Stimulated activated CD8-positive, alpha-beta memory T cell treated with anti-CD3 and anti-CD28 coated beads, Interleukin-15, amount 100 ng/mL, for 4 hours (primary cell): ENCODE measurements around the gene MS4A15.
"Not testable (repeated sequence)": the region's sequence is repeated elsewhere in the genome, so short reads cannot be mapped to it uniquely, and the experiment has no call there.

ENCODE experiments used
- DNase-seq, 2 donors: peaks; one replicate each; pipeline ENCODE4 v3.0.0-alpha.2; 2020; ENCODE audit warnings: low read depth in 2 of 2

MS4A15 gene, protein sequence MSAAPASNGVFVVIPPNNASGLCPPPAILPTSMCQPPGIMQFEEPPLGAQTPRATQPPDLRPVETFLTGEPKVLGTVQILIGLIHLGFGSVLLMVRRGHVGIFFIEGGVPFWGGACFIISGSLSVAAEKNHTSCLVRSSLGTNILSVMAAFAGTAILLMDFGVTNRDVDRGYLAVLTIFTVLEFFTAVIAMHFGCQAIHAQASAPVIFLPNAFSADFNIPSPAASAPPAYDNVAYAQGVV

DNA sequence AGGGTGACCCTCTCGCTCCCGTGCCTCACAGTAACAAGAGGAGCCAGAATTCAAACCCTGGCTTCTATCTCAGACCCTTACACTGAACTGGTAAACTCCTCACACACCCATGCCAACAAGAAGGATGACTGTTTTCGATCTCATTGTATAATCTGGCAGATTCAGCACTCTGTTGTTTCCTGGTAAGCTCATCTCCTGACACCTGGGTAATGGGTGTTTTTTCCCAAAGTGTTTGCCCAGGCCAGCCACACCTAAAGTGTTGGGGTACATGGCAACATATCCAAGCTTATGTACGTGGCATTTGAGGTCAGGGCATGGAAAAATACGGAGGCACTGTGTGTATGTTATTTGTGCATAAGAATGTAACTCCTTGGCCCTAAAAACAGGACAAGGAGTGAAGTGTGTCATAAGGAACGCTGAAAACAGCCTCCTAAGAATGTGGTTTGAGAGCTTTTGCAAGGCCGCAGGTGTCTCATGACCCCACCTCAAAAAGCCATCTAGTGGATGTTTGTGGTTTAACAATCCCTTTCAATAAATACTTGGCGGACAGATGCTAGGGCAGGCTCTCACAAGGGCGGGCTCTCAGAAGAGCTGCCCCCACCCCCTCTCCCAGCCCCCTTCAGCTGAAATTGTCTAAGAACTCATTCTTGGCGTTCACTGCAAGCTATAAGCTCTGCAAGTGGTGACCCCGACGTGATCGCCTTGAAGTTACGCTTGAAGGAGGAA is at the start of gene MS4A15:
Gene MS4A15, plus strand, starts transcription at position 561 of the 726 bp plus-strand sequence. CDS start 6,867 bp downstream, outside the sequence.
- no peak for DNase-seq

DNA sequence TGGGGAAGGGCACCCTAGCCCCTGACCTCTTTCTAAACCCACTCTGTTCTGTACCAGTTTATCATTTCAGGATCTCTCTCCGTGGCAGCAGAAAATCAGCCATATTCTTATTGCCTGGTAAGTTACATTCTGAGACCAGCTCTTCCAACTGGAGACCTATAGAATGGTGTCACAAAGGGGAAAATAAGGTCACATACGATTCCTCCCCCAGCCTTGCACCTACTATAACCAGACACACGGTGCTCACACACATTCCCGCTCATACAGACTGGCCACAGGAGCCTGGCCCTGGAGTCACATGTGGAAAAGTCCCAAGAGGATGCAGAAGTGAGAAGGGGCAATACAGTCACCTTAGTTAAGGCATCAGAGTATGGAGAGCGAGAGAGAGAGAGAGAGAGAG is 49.7 kb upstream of the MS4A15 start:
- no peak for DNase-seq

DNA sequence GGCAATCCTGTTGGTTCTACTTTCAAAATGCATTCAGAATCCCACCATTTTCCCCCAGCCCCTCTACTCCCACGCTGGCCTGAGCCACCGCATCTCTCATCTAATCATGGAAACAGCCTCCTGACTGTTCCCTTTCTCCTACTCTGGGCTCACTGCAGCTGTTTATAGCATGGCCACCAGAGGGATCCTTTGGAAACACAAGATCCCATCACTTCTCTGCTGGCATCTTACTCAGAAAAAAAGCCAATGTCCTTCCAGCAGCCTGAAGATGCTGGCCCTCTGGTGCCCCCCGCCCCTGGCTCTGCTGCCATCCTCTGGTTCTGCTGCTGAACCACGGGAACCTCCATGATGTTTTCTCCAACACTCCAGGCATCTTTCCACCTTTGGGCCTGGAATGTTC is 46.2 kb upstream of the MS4A15 start:
- DNase-seq = no peak

DNA sequence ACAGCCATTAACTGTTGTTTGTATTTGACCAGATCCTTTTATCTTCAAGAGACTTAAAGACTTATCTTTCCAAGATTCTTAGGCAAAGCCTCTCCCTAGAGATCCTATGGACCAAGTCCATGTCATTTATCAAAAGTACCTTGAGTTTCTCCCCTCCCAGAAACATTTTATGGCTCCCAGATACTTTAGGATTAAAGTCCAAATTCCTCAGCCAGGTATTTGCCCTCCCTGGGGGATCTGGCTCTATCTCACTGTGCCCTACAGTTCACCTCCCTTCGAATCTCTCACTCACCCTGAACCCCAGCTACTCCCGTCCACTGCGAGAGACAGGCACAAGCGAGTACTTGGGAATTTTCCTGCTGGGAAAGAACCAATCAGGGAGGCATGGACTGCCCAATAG is 45.4 kb upstream of the MS4A15 start:
- DNase-seq = no peak

DNA sequence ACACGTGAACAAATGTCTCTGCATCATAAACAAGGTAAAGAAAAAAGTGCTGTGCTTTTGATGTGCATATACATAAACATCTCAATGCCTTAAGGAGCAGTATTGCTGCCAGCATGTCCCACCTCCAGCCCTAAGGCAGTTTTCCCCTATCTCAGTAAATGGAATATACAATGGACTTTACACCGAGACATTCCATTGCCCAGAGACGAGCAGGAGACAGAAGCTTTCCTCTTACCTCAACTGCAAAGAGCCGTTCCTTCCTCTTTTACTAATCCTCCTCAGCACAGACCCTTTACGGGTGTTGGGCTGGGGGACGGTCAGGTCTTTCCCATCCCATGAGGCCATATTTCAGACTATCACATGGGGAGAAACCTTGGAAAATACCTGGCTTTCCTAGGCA is 43.2 kb upstream of the MS4A15 start:
- DNase-seq = not testable (repeated sequence)

DNA sequence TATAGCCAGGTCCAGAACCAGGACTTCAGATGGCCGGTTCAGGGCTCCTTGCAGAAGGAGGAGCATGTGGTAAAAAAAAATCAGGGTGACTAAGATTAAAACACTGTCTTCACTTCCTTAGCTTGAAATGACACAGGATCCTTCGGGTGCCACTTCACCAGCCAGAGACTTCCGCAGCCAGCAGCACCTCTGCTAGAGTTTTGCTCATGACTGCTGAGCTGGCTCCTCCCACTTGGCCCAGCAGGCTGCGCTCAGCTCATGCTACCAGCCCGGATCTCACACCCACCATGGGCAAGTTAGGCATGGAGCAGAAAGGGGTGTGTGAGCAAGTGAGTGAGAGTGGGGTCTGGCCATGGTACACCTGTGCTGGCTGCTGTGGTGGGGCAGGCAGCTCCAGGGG is 38.7 kb upstream of the MS4A15 start:
- DNase-seq = no peak

DNA sequence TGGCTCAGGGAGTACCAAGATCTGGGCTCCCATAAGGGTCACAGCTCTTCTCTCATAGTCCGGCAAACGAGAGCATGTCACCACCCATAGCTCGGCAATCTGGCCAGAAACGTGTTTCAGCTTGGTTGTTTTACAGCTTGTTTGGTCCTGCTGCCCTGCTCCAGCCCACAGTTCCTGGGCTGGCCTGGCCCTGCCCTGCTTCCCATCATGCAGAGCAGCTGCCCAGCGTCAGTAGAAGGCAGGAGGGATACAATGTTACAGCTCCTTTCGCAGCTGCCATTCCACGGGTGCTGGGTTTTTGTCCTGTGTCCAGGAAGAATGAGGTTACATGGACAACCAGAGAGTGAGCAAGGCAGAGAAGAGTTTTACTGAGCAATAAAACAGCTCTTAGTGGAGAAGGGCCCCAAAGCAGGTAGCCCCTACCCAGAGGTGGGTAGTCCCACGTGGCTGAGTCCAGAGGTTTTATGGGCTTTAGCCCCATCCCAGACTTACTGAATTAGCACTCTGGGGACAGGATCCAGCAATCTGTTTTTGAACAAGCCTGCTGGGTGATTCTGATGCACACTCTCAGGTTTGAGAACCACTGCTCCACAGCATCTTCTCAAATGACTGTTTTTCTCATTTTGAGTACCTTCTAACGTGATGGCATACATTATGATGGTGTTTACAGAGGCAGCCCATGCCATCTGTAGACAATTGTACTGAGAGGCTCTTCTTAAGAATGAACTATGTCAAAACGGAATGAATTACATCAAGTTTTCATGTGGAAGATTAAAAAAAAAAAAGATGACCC is 37.9 kb upstream of the MS4A15 start:
- no peak for DNase-seq

DNA sequence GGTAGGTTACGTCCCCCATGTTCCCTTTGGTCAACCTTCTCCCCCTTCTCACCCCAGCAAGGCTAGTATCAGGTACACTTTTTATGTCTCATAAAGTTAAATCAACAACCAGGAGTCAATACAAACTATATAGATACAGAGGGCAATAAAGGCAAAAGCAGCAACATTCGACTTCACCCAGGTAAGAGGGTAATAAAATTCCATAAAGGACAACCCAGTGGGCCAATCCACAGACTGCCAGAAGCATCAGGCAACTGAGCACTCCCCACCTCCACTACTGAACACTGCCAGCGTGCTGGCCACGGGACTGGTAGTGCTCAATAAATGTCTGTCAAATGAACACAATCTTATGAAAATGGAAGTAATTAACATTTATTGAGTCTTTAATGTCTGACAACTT is 37.3 kb upstream of the MS4A15 start:
- DNase-seq = no peak

DNA sequence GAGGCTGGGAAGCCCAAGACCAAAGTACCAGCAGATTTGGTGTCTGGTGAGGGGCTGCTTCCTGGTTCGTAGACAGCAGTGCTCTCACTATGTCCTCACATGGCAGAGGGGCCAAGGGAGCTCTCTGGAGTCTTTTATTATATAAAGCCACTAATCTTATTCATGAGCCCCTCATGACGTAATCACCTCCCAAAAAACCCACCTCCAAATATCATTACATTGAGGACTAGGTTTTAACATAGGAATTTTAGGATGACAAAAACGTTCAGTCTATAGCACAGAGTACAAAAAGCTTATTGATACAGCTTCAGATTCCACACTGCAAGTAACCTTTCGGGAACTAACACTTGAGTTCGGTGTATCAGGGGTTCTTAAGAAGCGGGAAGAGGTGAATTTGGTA is 36.2 kb upstream of the MS4A15 start:
- DNase-seq = no peak

DNA sequence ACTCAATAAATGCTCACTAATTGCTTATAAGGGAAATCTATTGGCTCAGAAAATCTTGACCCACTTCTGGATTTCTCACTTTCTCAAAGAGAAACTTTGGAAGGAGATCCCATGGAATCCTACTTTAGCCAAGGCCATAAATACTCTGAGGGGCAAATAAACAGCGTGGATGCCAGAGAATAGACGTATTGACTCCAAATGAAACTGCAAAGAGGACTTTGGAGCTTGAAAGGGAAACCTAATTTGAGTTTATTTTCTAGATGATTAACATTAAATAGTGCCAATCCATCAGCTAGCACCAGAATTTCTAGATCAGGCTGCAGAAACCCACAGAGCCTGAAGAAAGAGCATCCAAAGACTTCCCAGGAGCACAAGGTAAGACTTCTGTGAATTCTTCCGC is 32.2 kb upstream of the MS4A15 start, which contains the start of gene MS4A18:
Gene MS4A18, plus strand, starts transcription at position 301 of the 400 bp plus-strand sequence.
- no peak for DNase-seq

DNA sequence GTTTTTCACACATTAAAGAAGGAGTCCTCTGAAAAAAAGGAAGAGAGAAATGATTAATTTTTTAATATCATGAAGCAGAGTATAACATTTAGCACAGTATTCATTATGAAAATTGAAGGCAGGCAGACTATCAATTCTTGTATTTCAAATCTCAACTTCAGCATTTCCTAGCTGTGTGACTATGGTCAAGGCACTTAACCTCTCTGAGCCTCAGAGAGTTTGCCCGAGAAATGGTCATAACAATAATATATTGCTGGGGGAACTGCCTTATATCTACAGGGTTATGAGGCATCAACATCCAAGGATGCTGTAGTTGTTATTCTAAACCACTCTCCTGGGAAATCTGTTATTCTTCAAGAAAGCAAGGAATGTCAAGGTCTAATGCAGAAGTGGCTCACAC is 31.1 kb upstream of the MS4A15 start:
- no peak for DNase-seq

DNA sequence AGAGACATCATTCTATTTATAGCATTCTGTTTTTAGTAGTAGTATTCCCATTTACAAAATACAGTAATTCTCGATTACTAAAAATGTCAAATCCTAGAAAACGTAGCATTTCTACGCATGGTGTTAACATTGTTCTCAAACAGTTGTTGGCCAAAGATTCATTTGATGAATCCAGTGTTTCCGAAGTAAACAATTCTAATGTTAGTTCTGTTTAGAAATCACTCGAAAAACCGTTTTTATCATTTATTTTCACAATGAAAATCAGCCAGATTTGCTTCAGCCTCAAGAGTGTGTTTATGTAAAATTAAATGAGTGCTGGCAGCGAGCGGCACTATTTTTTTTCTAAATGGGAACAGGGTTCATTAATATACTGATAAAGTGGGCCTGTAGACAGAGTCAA is 25.1 kb upstream of the MS4A15 start:
- no peak for DNase-seq

DNA sequence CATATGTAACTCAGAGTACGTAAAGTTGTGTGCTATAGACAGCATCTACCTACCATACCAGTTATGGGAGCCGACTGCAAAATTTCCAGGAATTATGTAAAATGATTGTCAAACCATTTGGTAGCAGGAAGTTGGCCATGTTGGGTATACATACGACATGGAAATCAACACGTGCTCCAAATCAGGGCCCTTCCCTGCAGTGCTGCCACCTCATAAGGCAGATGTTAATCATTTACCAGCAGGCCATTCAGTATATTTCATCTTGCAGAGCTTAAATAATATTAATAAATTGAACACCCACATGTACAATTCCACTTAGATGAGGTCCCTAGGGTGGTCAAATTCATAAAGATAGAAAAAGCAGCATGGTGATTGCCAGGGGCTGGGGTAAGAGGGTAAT is 22.4 kb upstream of the MS4A15 start:
- DNase-seq = no peak

DNA sequence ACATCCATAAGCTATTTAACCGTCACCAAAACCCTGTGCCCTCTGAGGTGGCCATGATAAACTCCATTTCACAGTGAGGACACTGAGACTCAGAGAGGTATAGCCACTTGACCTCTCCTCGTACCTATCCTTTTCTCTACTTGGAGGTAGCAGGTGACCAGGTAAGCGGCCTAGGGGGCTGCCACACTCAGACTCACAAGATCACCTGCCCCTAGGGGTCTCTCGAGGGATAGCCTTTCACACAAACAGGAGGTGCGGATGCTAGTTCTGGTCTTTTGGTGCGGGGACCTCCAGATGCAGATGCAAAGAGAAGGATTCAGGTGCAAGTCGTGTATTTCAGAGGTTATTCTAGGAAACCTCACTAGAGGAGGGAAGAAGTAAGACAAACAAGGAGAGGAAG is 17.6 kb upstream of the MS4A15 start:
- DNase-seq = no peak

DNA sequence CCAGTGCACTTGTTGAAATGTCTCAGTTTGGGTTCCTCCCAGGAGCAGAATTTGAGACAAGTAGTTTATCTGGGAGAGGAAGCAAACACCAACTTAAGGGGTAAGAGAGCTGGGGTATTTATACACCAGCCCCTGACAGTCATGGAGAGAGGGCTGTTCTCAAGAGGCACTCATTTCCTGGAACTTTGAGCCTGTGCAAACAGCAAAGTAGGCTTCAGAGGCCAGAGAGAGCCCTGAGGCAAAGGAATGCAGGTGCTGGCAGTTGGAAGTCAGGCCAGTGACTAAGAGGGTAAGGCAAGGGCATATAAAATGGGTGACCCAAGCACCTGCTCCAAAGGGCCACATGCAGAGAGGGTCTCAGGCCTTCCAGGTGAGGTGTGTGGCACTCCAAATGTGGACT is 16.1 kb upstream of the MS4A15 start:
- DNase-seq = no peak

DNA sequence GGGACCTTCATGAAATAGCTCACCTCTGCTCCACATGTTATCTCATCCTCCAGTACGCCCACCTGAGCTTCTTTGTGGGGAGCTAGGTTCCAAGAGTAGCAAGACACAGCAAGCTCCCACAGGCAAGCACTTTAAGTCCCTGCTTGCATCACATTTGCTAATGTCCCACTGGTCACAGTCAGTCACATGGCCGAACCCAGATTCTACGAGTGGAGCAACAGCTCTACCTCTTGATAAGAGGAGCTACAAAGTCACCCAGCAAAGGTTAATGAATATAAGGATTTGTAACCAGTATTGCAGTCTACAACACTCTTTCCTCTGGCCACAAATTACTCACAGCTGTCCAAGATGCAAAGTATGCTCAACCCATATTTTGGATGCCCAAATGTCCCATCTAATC is 15.2 kb upstream of the MS4A15 start:
- no peak for DNase-seq

DNA sequence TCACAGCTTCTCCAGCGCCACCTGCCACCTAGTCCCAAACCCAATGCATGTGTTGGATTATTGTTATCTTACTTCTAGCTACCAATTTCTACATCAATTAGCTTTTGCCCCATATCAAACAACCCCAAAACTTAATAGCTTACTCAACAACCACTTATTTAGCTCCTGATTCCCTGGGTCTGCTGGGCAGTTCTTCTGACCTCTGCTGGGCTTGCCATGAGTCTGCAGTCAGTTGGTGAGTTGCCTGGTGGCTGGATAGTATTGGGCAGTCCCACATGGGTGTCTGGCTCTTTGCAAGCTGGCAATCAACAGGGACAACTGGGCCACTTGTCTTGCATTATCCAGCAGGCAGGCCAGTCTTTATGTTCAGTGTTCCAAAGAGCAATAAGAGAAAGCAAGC is 13.6 kb upstream of the MS4A15 start:
- DNase-seq = no peak

DNA sequence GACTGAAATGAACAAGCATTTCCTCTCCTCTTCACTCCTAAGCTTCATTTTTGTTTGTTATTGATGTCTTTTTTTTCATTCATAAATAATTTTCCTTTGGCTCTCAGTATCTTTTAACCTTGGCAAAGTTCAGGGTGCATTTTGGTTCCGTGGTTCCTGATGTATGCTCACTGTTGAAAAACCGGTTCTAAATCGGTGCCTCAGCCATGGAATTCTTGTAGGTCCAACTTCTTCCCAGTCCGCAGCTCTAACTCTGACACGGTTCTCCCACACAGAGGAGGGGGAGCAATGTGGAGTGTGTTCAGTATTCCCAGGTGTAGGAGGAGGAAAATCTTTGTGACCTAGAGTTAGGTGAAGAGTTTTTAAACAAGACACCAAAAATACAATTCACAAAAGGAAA is 12.6 kb upstream of the MS4A15 start:
- DNase-seq = no peak

DNA sequence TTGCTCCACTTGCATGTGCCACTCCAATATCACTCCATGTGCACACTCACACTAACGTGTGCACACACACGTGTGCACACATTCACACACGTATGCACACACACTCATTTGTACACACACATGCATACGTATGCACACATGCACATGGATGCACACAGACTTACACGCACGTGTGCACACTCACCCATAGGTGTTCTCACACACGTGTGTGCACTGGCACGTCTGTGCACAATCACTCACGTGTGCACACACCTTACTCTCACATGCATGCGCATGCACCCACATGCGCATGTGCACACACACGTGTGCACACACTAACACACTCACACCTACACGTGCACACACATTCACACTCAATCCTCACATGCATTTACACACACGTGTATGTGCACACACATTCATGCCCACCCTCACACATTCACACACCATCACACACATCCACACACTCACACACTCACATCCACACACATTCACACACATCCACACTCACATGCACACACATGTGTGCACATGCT is 9.3 kb upstream of the MS4A15 start:
- DNase-seq = no peak

DNA sequence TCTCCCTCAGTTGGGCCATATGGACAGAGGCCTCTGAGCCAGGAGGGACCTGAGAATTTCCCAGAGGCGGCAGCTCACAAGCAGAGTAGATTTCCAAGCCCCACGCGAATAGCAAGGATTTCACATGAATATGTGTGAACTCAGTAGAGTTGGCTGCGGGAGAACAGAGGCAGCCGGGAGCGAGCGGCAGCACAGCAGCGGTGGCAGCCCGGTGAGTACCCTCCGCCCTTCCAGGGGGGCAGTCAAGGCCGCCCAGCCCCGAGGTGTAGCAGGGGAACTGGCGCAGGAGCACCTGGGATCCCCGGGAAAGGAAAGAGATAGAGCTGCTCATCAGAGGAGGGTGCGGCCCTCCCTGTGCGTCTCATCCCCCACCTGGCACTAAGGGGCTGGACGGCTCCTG is 8.4 kb upstream of the MS4A15 start:
- DNase-seq = no peak

DNA sequence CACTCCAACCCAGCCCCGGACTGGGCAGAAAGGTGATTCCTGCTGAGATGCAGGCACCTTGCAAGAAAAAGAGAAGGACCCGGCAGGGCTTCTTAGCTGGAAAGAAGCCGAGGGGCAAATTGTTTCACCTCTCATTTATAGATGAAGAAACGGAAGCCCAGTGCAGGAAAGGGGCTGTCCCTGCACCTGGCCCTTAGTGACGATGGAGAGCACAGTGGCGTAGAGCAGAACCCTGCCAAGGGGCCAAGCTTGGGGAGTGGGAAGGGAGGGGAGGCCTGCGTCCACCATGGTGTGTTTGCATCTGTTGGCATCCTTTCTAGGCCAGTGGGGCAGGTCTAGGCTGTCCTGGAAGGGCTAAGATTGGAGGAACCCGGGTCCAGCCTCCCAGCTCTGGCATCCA is 7.8 kb upstream of the MS4A15 start:
- DNase-seq = no peak

DNA sequence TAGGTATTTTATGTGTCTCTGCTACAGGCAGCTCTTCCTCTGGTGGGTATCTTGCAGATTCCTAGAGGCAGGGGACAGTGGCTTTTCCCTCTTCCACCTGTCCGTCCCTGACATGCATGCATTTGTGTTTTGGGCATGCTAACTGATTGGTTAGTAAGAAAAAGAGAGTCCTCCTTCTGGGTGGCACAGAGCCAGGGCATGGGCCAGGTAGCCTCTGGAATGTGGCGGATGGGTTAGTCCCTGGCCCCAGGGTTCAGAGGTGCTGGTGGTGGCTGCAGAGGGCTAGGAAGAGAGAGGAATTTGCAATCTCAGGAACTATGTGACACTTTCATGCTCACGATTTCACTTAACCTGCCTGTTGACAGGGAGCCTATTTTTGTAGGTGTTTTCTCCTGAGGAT is 5.8 kb upstream of the MS4A15 start:
- DNase-seq = no peak

DNA sequence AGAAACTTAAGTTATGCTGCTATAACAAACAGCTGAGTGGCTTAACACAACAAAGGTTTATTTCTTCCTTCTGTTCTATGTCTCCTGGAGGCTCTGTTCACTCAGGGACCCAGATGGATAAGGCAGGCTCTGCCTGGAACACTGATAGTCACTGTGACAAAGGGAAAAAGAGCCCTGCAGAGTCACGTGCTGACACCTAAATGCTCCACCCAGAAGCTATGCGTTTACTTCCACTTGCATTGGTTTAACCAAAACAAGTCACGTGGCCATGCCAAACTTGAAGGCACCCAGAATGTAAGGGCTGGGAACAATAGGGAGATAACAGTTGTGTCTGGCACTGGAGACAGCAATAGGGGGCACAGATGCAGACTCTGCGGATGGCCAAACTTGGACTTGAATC is 3.4 kb upstream of the MS4A15 start:
- DNase-seq = no peak
